Natural killer cell (primary cell): ENCODE results near the gene CNTN2. TPM values are rescaled to one million over a fixed set of nuclear protein-coding genes. Genes with fewer than 3 reads are reported as not detected.

Experiments used
- ATAC-seq, 3 donors: fragments of 150-1000 bp in 2 of 3; fragments of 200-7000 bp in 1 of 3; cut with Tn5 transposase; 1 replicate in 1 of 3; 2 replicates in 2 of 3; pipeline ENCODE4 v1.10.0; 2021; ENCODE audit warnings: mild to moderate bottlenecking in 2 of 3, moderate library complexity in 2 of 3
- DNase-seq, 2 donors: peaks; one replicate each; pipeline versions ENCODE4 v3.0.0 to v3.0.0-alpha.2; 2013 to 2021; ENCODE audit warnings: mixed read lengths in 1 of 2
- H3K27ac ChIP-seq: one replicate; pipeline ENCODE4 v1.5.1; 2013; ENCODE audit warnings: mild to moderate bottlenecking, low read length
- H3K27me3 ChIP-seq: one replicate; pipeline ENCODE4 v1.6.1; 2013; ENCODE audit warnings: low read length; ENCODE audit not compliant: control insufficient read depth, insufficient read depth
- H3K36me3 ChIP-seq: one replicate; pipeline ENCODE4 v1.6.1; 2013; ENCODE audit warnings: low read length; ENCODE audit not compliant: control insufficient read depth, insufficient read depth
- H3K4me1 ChIP-seq: one replicate; pipeline ENCODE4 v1.6.1; 2013; ENCODE audit warnings: low read length; ENCODE audit not compliant: control insufficient read depth, insufficient read depth
- H3K4me3 ChIP-seq: one replicate; pipeline ENCODE4 v1.5.1; 2013; ENCODE audit warnings: low read length
- H3K9me3 ChIP-seq: one replicate; pipeline ENCODE4 v1.6.1; 2013; ENCODE audit warnings: low read length; ENCODE audit not compliant: control insufficient read depth, insufficient read depth
- H3K27ac Mint-ChIP-seq, 2 donors: one replicate each; pipeline ENCODE4 v1.8.0; 2022; ENCODE audit warnings: mild to moderate bottlenecking in 2 of 2, mixed read lengths in 2 of 2, moderate library complexity in 1 of 2
- H3K27me3 Mint-ChIP-seq, 2 donors: one replicate each; pipeline ENCODE4 v1.8.0; 2022; ENCODE audit warnings: low read depth in 2 of 2, mixed read lengths in 2 of 2
- H3K36me3 Mint-ChIP-seq: one replicate; pipeline ENCODE4 v1.8.0; 2022; ENCODE audit warnings: mixed read lengths
- H3K4me1 Mint-ChIP-seq, 2 donors: one replicate each; pipeline ENCODE4 v1.8.0; 2022; ENCODE audit warnings: mixed read lengths in 2 of 2
- H3K4me3 Mint-ChIP-seq: one replicate; pipeline ENCODE4 v1.8.0; 2022; ENCODE audit warnings: mild to moderate bottlenecking, moderate library complexity, mixed read lengths
- H3K9me3 Mint-ChIP-seq, 2 donors: one replicate each; pipeline ENCODE4 v1.8.0; 2022; ENCODE audit warnings: mixed read lengths in 2 of 2
- WGBS: methylation state at CpG from one replicate; pipeline ENCODE4 v1.1.7; 2013; ENCODE audit warnings: missing lambda C conversion rate; ENCODE audit not compliant: insufficient coverage; 5-methylcytosine and 5-hydroxymethylcytosine counted together
- intact Hi-C: fragments of 100-400 bp; cut with micrococcal nuclease; formaldehyde crosslinking; loops from one replicate; pipeline ENCODE4 v1.14.2; 2022
- total RNA-seq, 4 donors: library from RNA; stranded (reverse); fragments of 120-200 nt in 1 of 4; gene quantifications; one replicate each; pipeline versions ENCODE4 v1.2.3 to v1.2.4, GENCODE V29; 2013 to 2022
- TF ChIP-seq, protein P1 (sequence below): fragments of 200-600 bp; IDR thresholded peaks from one replicate; pipeline ENCODE4 v1.8.0; 2022; ENCODE audit warnings: antibody characterized with exemption

Gene CNTN2
- total RNA-seq, 3 donors from 2014 or later (not counting 1 experiment from before 2014, with no cell fraction given) = not detected

DNA sequence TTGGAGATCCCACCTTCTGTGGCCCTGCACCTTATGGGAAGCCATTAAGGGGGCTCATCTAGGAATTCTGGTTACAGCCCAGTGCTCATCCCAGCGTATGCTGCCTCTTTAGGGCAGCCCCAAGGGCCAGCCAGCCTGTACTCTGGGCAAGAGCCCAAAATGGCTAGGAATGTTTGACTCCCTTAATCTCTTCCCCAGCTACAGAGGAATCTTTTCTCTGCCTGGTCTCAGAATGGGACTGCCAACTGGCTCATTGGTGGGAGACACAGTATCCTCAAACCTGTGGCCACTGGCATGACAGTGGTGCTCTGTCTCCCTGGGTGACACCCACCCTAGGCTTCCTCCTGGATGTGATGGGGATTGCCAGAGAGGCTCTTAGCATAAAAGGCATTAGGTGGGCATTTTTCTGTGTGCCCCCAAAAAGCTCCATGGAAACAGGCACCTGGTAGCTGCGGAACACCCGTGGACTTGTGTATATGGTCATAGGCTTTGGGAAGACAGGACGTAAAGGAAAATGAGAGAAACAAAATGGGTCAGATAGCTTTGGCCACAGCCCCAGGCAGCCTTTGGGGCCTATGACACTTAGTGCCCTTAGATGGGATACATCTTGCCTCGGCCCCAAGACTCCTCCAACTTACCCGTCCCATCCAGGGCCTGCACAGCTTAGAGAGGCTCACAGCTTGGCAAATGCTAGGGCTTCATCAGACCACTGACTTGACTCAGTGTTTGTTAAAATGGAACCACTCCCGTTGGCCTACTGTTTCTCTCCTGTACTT, 34.3 kb downstream of the CNTN2 start:
- no peaks in the 10 kb centered on the region for H3K36me3 ChIP-seq
- peaks cover 6 to 8% of the 10 kb centered on the region in 2 donors for H3K4me1 Mint-ChIP-seq
- H3K9me3 ChIP-seq = no peaks in the 10 kb centered on the region
- TF ChIP-seq, protein P1, sequence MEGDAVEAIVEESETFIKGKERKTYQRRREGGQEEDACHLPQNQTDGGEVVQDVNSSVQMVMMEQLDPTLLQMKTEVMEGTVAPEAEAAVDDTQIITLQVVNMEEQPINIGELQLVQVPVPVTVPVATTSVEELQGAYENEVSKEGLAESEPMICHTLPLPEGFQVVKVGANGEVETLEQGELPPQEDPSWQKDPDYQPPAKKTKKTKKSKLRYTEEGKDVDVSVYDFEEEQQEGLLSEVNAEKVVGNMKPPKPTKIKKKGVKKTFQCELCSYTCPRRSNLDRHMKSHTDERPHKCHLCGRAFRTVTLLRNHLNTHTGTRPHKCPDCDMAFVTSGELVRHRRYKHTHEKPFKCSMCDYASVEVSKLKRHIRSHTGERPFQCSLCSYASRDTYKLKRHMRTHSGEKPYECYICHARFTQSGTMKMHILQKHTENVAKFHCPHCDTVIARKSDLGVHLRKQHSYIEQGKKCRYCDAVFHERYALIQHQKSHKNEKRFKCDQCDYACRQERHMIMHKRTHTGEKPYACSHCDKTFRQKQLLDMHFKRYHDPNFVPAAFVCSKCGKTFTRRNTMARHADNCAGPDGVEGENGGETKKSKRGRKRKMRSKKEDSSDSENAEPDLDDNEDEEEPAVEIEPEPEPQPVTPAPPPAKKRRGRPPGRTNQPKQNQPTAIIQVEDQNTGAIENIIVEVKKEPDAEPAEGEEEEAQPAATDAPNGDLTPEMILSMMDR = no peak
- WGBS = 98% methylated on average over 7 of the region's 7 CpGs
- H3K27ac ChIP-seq = no peak overlapping the region
- no peak overlapping the region for H3K4me3 Mint-ChIP-seq
- ATAC-seq (no peak), DNase-seq (no peak)
- no peak overlapping the region for H3K4me3 ChIP-seq
- intact Hi-C loops = no loop called here
- H3K27ac Mint-ChIP-seq = no peak overlapping the region
- H3K27me3 ChIP-seq = no peaks in the 10 kb centered on the region
- no peaks in the 10 kb centered on the region for H3K36me3 Mint-ChIP-seq
- H3K4me1 ChIP-seq = no peaks in the 10 kb centered on the region
- no peaks in the 10 kb centered on the region for H3K9me3 Mint-ChIP-seq
- H3K27me3 Mint-ChIP-seq = no peaks in the 10 kb centered on the region

DNA sequence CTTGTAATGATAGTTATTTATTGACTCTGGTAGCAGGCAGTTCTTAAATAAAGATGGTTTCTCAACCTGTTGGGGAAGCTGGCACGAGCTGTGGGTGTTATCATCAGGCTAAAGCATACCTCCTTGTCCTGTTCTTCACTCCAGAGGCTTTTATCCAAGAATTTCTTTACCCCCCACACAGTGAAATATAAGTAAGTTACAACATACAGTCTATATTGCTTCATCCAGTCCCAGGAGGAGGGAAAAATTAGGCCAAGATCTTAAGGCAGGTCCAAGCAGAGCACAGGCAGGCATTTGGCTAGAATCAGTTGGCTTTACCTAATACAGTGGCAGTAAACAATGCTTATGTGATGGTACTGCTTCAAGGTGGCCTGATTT, 34.9 kb downstream of the CNTN2 start:
- TF ChIP-seq, protein P1 = no peak
- WGBS = 100% methylated on average over 1 of the region's 1 CpG

DNA sequence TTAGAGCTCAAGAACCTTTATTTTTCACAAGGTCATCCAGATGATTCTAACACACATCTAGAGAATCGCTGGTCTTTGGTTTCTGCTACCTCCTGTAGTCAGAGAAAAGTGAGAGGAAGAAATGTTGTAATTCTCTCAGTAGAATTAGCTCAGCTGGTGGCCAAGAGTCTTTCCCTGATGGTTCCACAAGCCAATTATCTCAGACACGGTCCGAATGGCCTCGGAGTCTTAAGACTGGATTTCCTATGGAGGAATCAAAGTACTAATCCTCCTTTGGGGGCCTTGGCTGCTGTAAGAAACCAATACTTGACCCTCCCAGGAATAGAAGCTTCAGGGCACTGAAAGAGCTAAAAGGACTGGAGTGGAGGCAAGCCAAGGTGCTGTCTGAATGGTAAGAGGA, 39.4 kb downstream of the CNTN2 start:
- H3K4me3 Mint-ChIP-seq = no peak overlapping the region
- WGBS = 98% methylated on average over 4 of the region's 4 CpGs
- no peak overlapping the region for H3K27ac ChIP-seq
- H3K4me3 ChIP-seq = no peak overlapping the region
- H3K9me3 Mint-ChIP-seq = no peaks in the 10 kb centered on the region
- no peaks in the 10 kb centered on the region for H3K36me3 Mint-ChIP-seq
- no peak for ATAC-seq
- H3K9me3 ChIP-seq = no peaks in the 10 kb centered on the region
- no peak overlapping the region for H3K27ac Mint-ChIP-seq
- H3K27me3 ChIP-seq = no peaks in the 10 kb centered on the region
- TF ChIP-seq, protein P1 = no peak
- intact Hi-C loops = no loop called here
- H3K4me1 Mint-ChIP-seq = peaks cover 8 to 10% of the 10 kb centered on the region in 2 donors
- no peak for DNase-seq
- H3K27me3 Mint-ChIP-seq = no peaks in the 10 kb centered on the region
- H3K4me1 ChIP-seq = no peaks in the 10 kb centered on the region
- peaks cover 13% of the 10 kb centered on the region for H3K36me3 ChIP-seq

More for the DNA sequence above, 34.9 kb downstream of the CNTN2 start:
- peaks cover 6 to 8% of the 10 kb centered on the region in 2 donors for H3K4me1 Mint-ChIP-seq
- Histone ChIP-seq H3K4me3 (no peak overlapping the region), H3K27ac (no peak overlapping the region), H3K9me3 (no peaks in the 10 kb centered on the region), H3K36me3 (no peaks in the 10 kb centered on the region), H3K27me3 (no peaks in the 10 kb centered on the region), H3K4me1 (no peaks in the 10 kb centered on the region)
- H3K9me3 Mint-ChIP-seq = no peaks in the 10 kb centered on the region
- ATAC-seq (no peak), DNase-seq (no peak)
- no peak overlapping the region for H3K4me3 Mint-ChIP-seq
- no peaks in the 10 kb centered on the region for H3K36me3 Mint-ChIP-seq
- intact Hi-C loops = no loop called here
- H3K27ac Mint-ChIP-seq = no peak overlapping the region
- H3K27me3 Mint-ChIP-seq = no peaks in the 10 kb centered on the region

DNA sequence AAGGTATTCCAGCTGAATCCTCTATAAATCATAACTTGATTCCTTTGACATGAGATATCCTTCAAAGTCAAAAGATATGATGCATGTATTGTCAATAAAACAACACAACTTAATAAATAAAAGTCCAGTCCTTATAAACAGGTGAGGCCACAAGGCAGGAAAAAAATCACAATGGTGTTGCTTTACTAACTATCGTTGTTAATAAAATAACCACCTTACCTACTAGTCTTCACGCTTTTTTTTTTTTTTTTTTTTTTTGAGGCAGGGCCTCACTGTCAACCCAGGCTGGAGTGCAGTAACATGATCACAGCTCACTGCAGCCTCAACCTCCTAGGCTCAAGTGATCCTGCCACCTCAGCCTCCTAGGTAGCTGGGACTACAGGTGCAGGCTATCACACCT, 41.3 kb downstream of the CNTN2 start, which contains the start of gene TMEM81:
TSS of gene TMEM81 (minus strand) at position 101 of the 400 bp plus-strand sequence. CDS start 140 bp downstream, outside the sequence.
- Histone ChIP-seq H3K4me1 (no peaks in the 10 kb centered on the region), H3K36me3 (peaks cover 31% of the 10 kb centered on the region), H3K27me3 (no peaks in the 10 kb centered on the region), H3K27ac (no peak within 1 kb of the TSS), H3K4me3 (no peak within 1 kb of the TSS), H3K9me3 (no peaks in the 10 kb centered on the region)
- no peaks in the 10 kb centered on the region for H3K27me3 Mint-ChIP-seq
- no peaks in the 10 kb centered on the region for H3K9me3 Mint-ChIP-seq
- H3K4me1 Mint-ChIP-seq = peaks cover 4% of the 10 kb centered on the region in 2 donors
- intact Hi-C loops = no loop called here
- H3K27ac Mint-ChIP-seq = no peak within 1 kb of the TSS
- no peak for DNase-seq
- 93% methylated on average over 2 of the region's 2 CpGs for WGBS
- no peak for ATAC-seq
- H3K36me3 Mint-ChIP-seq = peaks cover 18% of the 10 kb centered on the region
- H3K4me3 Mint-ChIP-seq = no peak within 1 kb of the TSS
- TF ChIP-seq, protein P1 = no peak
